ENCODE results near the gene ADCY5.
A peak's percentile ranks its signal among the peaks of the same experiment; 100 is the strongest.

ADCY5 gene

GRCh38 chr3:123458255-123458654, 9.4 kb upstream of the ADCY5 start:
- DNase-seq (ENCODE audit: low read depth), result no peak

- no peak for DNase-seq (ENCODE audit: low read depth)
Observed at GRCh38 chr3:123457841-123458240, 9.0 kb upstream of the ADCY5 start.

GRCh38 chr3:123453675-123454074, 4.8 kb upstream of the ADCY5 start:
- DNase-seq (ENCODE audit: low read depth), result no peak

GRCh38 chr3:123451186-123451585, 2.3 kb upstream of the ADCY5 start:
- DNase-seq (ENCODE audit: low read depth), result no peak

GRCh38 chr3:123449997-123450604, 1.2 kb upstream of the ADCY5 start:
- DNase-seq (ENCODE audit: low read depth), result no peak

- no peak for DNase-seq (ENCODE audit: low read depth)
Observed at GRCh38 chr3:123449102-123449996, 459 bp upstream of the ADCY5 start.

GRCh38 chr3:123447749-123448517, 957 bp downstream of the ADCY5 start:
- peak; percentile 24 for DNase-seq (ENCODE audit: low read depth)

- no peak for DNase-seq (ENCODE audit: low read depth)
Observed at GRCh38 chr3:123447416-123447748, 1.5 kb downstream of the ADCY5 start.

GRCh38 chr3:123446610-123447109, 2.2 kb downstream of the ADCY5 start:
- no peak for DNase-seq (ENCODE audit: low read depth)

- DNase-seq (ENCODE audit: low read depth), result no peak
Observed at GRCh38 chr3:123446210-123446609, 2.7 kb downstream of the ADCY5 start.

- DNase-seq (ENCODE audit: low read depth), result no peak
Observed at GRCh38 chr3:123445702-123446101, 3.2 kb downstream of the ADCY5 start.

GRCh38 chr3:123444744-123445143, 4.1 kb downstream of the ADCY5 start:
- DNase-seq (ENCODE audit: low read depth), result no peak

GRCh38 chr3:123444023-123444422, 4.9 kb downstream of the ADCY5 start:
- DNase-seq (ENCODE audit: low read depth), result no peak

- no peak for DNase-seq (ENCODE audit: low read depth)
Observed at GRCh38 chr3:123442908-123443307, 6.0 kb downstream of the ADCY5 start.

- no peak for DNase-seq (ENCODE audit: low read depth)
Observed at GRCh38 chr3:123442125-123442524, 6.8 kb downstream of the ADCY5 start.

GRCh38 chr3:123439806-123440580, 8.9 kb downstream of the ADCY5 start:
- DNase-seq (ENCODE audit: low read depth), result no peak

GRCh38 chr3:123432832-123433523, 15.9 kb downstream of the ADCY5 start:
- no peak for DNase-seq (ENCODE audit: low read depth)

- DNase-seq (ENCODE audit: low read depth), result no peak
Observed at GRCh38 chr3:123431658-123432324, 17.1 kb downstream of the ADCY5 start.

- no peak for DNase-seq (ENCODE audit: low read depth)
Observed at GRCh38 chr3:123431007-123431657, 17.8 kb downstream of the ADCY5 start.

GRCh38 chr3:123430266-123430665, 18.6 kb downstream of the ADCY5 start:
- no peak for DNase-seq (ENCODE audit: low read depth)

All from T follicular helper cell (primary cell).